Astrocyte of the spinal cord (primary cell): ENCODE data around the gene C3.
A peak's percentile ranks its signal among the peaks of the same experiment; 100 is the strongest.
"Not testable (repeated sequence)": the region's sequence is repeated elsewhere in the genome, so short reads cannot be mapped to it uniquely, and the experiment has no call there.

Experiments
- DNase-seq: peaks from one replicate; pipeline ENCODE4 v3.0.0; 2011; ENCODE audit warnings: low read depth, low spot score
- H3K4me3 ChIP-seq: 2 replicates; pipeline ENCODE4 v1.5.1; 2011; ENCODE audit warnings: low read depth, mild to moderate bottlenecking, low read length, moderate library complexity
- in situ Hi-C: cut with HindIII; loops from 2 replicates; pipeline ENCODE4 v1.10.0; 2017; ENCODE audit warnings: low sequenced_read_pairs
- TF ChIP-seq, protein P1 (sequence below): IDR thresholded peaks from 2 replicates; pipeline ENCODE4 v1.5.1; 2012; ENCODE audit warnings: low read depth, mild to moderate bottlenecking, low read length, inconsistent platforms

The C3 gene

GRCh38 chr19:6753178-6754031 lies 33.0 kb upstream of the C3 start:
- peak; percentile 46 for DNase-seq
- TF ChIP-seq, protein P1, sequence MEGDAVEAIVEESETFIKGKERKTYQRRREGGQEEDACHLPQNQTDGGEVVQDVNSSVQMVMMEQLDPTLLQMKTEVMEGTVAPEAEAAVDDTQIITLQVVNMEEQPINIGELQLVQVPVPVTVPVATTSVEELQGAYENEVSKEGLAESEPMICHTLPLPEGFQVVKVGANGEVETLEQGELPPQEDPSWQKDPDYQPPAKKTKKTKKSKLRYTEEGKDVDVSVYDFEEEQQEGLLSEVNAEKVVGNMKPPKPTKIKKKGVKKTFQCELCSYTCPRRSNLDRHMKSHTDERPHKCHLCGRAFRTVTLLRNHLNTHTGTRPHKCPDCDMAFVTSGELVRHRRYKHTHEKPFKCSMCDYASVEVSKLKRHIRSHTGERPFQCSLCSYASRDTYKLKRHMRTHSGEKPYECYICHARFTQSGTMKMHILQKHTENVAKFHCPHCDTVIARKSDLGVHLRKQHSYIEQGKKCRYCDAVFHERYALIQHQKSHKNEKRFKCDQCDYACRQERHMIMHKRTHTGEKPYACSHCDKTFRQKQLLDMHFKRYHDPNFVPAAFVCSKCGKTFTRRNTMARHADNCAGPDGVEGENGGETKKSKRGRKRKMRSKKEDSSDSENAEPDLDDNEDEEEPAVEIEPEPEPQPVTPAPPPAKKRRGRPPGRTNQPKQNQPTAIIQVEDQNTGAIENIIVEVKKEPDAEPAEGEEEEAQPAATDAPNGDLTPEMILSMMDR = peak; percentile 38
- in situ Hi-C loops = no loop called here
- H3K4me3 ChIP-seq = peak overlapping the region; percentile 28

DNA sequence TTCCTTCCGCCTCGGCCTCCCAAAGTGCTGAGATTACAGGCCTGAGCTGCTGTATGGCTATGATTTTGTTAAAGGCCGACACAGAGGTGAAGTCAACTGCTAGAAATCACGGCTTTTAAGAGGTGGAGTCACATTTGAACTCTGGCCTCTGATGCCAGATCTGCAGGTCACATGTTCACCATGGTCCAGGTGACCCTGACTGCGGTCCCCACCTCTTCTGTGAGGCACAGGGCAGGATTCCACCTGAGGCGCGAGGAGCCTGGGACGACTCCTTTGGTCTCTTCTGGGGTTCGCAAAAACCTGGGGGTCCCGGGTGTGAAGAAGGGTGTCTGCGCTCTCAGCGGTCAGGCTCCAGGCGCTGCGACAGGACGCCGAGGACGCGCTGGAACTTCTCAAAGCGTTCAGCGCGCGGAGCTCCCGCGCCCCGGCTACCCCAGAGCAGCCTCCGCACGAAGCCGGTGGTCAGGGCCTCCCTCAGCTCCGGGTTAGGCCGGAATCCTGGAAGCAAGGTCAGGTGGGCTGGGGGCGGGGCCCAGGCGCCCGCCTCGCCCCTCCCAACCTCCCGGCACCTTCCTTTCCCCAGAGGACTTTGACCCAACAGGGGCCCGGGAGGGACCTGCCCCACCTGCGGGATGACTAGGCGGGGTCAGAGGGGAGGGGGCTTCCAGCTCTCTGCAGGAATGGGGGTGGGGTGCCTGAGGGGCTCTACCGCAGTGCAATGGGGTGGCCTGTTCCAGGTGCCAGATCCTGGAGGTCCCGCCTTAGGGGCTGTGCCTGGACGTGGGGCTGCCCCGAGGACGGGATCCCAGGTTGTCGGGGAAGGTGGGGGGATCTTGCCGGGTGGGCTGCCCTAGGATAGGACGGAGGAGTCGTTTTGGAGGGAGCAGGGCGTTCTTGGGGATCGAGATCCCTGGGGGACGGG lies 32.1 kb upstream of the C3 start:
- peak overlapping the region; percentile 28 for H3K4me3 ChIP-seq
- TF ChIP-seq, protein P1 = no peak
- in situ Hi-C loops = no loop called here
- no peak for DNase-seq

DNA sequence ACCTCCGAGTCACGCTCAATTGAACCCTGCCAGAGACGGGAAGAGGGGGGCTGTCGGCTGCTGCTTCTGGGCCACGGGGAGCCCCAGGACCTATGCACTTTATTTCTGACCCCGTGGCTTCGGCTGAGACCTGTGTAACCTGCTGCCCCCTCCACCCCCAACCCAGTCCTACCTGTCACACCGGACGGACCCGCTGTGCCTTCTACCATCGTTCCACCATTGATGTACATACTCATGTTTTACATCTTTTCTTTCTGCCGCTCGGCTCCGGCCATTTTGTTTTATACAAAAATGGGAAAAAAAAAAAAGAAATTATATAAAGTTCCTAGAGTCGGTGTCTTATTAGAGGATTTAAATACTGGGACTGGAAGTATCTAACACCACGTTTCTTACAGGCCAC lies 30.7 kb upstream of the C3 start:
- H3K4me3 ChIP-seq = no peak overlapping the region
- DNase-seq = no peak
- TF ChIP-seq, protein P1 = no peak
- in situ Hi-C loops = no loop called here

DNA sequence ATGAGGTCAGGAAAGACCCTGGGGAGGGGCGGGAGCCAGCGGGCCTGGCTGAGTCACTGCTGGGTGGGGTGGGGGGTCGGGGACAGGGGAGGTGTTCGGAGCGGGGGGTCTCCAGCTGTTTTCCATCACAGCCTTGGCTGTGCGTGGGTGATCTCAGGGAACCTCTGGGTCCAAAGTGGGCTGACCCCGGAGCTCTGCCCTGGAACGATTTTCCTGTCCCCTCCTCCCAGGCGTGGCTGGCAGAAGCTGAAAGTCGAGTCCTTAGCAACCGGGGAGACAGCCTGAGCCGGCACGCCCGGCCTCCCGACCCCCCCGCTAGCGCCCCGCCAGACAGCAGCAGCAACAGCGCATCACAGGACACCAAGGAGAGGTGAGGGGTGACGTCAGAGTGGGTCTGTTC lies 29.6 kb upstream of the C3 start:
- in situ Hi-C loops = no loop called here
- no peak overlapping the region for H3K4me3 ChIP-seq
- TF ChIP-seq, protein P1 = no peak
- DNase-seq = no peak

GRCh38 chr19:6748543-6748942 lies 28.1 kb upstream of the C3 start:
- H3K4me3 ChIP-seq, DNase-seq, in situ Hi-C loops: not testable (repeated sequence)

DNA sequence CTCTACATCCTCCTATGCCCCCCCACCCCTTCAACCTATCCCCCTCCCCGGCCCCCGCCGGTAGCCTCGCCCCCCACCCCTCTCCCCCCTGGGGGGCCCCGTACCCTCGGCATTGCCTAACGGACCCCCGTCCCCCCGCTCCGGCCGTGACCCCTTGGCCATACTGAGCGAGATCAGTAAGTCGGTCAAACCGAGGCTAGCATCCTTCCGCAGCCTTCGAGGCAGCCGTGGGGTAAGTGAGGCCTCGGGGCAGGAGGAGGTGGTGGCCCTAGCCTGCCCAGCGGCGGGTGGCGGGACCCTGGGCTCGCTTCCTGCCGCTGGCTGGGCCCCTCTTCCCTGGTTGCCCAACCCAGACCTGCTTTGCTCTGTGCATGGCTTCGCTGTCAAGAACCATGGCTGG lies 25.5 kb upstream of the C3 start:
- in situ Hi-C loops = no loop called here

More for the DNA sequence above, 25.5 kb upstream of the C3 start:
- TF ChIP-seq, protein P1 = no peak
- H3K4me3 ChIP-seq = no peak overlapping the region
- no peak for DNase-seq
